Mesothelial cell of epicardium (in vitro differentiated cells): ENCODE measurements around the gene CCL27. TPM values are rescaled to one million over a fixed set of nuclear protein-coding genes. Genes with fewer than 3 reads are reported as not detected.

ENCODE experiments used
- DNase-seq, 2 experiments: peaks; one replicate each; pipeline ENCODE4 v3.0.0; 2021; ENCODE audit warnings: low spot score in 2 of 2; ENCODE audit not compliant: unreplicated experiment in 2 of 2
- H3K27ac Mint-ChIP-seq: 2 replicates; pipeline ENCODE4 v1.8.0; 2021; ENCODE audit warnings: mixed read lengths
- H3K27me3 Mint-ChIP-seq: 2 replicates; pipeline ENCODE4 v1.8.0; 2021; ENCODE audit warnings: low read depth, mixed read lengths
- H3K36me3 Mint-ChIP-seq: 2 replicates; pipeline ENCODE4 v1.8.0; 2021; ENCODE audit warnings: mixed read lengths
- H3K4me1 Mint-ChIP-seq: 2 replicates; pipeline ENCODE4 v1.8.0; 2021; ENCODE audit warnings: mixed read lengths
- H3K4me3 Mint-ChIP-seq: 2 replicates; pipeline ENCODE4 v1.8.0; 2021; ENCODE audit warnings: mild to moderate bottlenecking, moderate library complexity, mixed read lengths
- H3K9me3 Mint-ChIP-seq: 2 replicates; pipeline ENCODE4 v1.8.0; 2021; ENCODE audit warnings: mixed read lengths
- total RNA-seq: library from RNA; stranded (reverse); gene quantifications from 3 replicates; pipeline ENCODE4 v1.2.1, GENCODE V29; 2021
- TF ChIP-seq, protein P1 (sequence below): fragments of 200-600 bp; sonication (generic); IDR thresholded peaks from one replicate; pipeline ENCODE4 v1.5.0; 2021; ENCODE audit warnings: antibody characterized with exemption; ENCODE audit not compliant: unreplicated experiment

Gene CCL27
- total RNA-seq, 1 donor from 2014 or later, result not detected

DNA sequence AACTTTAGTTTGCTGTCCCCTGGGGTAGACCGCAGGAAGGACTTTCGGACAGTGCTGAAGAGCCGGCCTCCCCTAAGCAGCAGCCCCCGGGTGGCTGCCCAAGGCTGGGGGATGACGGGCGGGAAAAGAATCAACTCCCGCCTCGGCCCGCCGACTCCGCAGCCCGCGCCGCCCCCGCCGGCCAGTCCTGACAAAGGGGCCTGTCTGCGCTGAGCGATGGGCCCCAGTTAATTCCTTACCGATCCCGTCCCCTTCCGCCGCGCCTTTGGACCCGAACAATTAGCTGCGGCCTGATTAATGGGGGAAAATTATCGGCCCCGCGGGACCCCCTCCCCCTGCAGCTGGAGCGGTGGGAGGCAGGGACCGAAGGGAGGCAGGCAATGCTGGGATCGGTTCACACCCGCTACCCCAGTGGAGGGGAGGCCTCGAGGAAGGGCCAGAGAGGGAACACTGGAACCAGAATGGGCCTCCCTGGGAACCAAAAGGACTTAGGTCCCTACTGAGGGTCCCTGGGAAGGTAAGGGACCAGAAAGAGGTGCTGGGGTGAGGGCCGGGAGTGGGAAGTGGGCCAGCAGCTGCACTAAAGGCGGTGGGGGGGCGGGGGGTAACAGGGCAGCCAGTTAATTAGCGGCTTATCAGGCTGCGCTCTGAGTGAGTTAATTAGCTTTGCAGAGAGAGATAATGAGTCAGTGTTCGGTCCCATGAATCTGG, 37.8 kb downstream of the CCL27 start:
- Mint-ChIP-seq H3K27ac (no peak overlapping the region), H3K9me3 (no peaks in the 10 kb centered on the region), H3K36me3 (no peaks in the 10 kb centered on the region), H3K4me3 (no peak overlapping the region), H3K27me3 (peaks cover 75% of the 10 kb centered on the region), H3K4me1 (peaks cover 18% of the 10 kb centered on the region)
- TF ChIP-seq, protein P1, sequence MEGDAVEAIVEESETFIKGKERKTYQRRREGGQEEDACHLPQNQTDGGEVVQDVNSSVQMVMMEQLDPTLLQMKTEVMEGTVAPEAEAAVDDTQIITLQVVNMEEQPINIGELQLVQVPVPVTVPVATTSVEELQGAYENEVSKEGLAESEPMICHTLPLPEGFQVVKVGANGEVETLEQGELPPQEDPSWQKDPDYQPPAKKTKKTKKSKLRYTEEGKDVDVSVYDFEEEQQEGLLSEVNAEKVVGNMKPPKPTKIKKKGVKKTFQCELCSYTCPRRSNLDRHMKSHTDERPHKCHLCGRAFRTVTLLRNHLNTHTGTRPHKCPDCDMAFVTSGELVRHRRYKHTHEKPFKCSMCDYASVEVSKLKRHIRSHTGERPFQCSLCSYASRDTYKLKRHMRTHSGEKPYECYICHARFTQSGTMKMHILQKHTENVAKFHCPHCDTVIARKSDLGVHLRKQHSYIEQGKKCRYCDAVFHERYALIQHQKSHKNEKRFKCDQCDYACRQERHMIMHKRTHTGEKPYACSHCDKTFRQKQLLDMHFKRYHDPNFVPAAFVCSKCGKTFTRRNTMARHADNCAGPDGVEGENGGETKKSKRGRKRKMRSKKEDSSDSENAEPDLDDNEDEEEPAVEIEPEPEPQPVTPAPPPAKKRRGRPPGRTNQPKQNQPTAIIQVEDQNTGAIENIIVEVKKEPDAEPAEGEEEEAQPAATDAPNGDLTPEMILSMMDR, result no peak
- no peak for DNase-seq

DNA sequence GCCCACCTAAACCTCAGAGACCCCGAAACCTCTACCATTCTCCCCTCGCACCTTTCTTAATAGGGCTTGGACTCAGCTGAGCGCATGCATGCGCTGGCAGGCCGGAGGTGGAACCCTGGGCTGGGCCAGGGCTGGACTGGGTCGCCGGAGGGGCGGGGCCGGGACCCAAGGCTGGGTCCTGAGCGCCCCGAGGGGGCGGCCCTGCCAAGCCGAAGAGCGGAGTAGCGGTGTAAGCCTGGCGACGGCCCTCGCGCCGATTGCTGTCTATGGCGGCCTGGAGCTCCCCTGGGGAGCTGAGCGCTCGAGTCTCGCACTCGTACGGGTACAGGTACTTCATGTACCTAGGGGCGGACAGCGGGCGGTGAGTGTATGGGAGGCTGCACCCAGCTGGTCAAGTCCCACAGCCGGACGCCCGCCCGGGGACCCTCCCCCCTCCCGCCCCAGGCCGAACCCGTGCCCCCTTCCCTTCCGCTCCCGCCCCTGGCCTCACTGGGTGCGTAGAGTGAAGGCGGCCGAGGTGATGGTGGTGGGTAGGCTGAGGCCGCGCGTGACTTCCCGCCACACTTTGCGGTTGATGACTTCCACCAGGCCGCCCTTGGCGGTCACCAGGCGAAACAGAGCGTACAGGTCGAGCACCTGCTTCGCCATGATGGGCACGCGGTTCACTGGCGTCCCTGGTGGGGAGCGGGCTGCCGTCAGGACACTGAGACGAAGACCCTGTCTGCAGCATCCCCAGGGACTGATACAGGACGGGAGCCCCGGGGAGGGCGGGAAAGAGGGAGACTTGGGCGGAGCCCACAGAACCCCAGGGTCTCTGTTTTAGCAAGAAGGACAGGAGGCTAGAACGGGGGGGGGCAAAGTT, 38.9 kb downstream of the CCL27 start:
- no peaks in the 10 kb centered on the region for H3K9me3 Mint-ChIP-seq
- H3K36me3 Mint-ChIP-seq, result no peaks in the 10 kb centered on the region
- DNase-seq, result no peak
- TF ChIP-seq, protein P1, result no peak
- peaks cover 20% of the 10 kb centered on the region for H3K4me1 Mint-ChIP-seq
- H3K27me3 Mint-ChIP-seq, result peaks cover 68% of the 10 kb centered on the region
- H3K27ac Mint-ChIP-seq, result no peak overlapping the region
- no peak overlapping the region for H3K4me3 Mint-ChIP-seq

DNA sequence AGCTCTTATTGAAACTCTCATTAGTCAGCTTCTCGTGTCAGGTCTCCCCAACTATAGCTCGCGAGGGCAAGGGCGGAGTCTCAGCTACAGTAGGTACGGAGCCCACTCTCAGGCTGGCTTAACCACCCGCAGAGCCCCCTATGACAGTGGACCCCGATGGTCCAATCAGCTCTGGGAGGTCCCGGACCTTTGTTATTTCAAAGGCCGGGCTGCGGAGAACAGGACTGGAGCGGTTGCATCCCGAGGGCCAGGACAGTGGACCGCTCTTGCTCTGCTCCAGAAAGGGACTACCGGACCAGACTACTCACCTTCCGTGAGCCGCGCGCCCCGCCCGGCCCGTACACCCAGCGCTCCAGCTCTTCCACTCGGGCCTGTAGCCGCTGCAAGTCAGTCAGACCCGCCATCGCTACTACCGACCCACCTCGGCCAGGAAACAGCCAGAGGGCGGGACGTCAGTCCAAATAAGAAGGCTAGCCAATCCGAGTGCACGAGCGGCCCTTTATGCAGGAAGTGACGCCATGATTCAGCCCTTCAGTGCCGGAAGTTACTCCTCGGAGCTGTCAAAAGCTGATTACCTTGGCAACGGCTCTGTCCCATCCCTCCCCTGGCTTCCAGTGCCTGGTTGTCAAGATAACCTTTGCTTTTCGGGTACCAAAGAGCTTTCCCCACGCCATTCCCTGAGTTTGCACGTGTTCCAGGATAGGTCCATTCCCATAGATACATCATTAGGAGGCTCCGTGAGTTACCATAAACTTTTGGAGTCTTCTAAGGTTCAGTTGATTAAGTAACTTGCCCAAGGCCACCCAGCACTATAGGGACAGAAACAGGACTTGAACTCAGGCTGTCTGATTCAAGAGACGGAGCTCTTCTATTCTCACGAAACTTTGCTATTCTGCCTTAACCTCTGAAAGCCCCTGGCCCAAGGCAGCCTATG, 42.1 kb downstream of the CCL27 start, which contains the start of gene DCTN3:
Gene DCTN3 (minus strand): TSS at position 435 of the 934 bp plus-strand sequence. CDS start 31 bp downstream, at position 404.
- Mint-ChIP-seq H3K27me3 (peaks cover 35% of the 10 kb centered on the region), H3K4me1 (peaks cover 14% of the 10 kb centered on the region), H3K36me3 (peaks cover 8% of the 10 kb centered on the region), H3K4me3 (peak within 1 kb of the TSS; percentile 89), H3K9me3 (no peaks in the 10 kb centered on the region), H3K27ac (peak within 1 kb of the TSS; percentile 78)
- peak; percentile 76 to 82 for DNase-seq
- TF ChIP-seq, protein P1, result no peak

DNA sequence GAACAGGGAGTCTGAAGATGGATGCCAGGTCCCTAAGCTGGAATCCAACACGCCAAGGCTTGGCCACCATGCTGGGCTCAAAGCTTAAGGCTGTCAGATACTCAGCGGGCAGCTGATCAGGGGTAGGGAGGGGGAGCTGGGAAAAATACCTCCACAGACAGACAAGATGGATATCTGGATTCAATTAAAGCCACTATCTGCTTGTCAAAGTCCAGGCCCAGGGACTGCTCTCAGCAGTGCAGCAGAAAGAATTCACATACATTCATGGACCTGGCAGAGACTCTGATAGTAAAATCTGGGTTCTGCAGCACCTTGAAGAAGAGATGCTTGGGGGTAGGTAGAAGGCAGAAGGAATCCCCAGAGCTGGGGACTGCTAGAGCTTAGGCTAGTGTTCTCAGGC, 47.3 kb downstream of the CCL27 start:
- H3K4me3 Mint-ChIP-seq, result no peak overlapping the region

More for the DNA sequence above, 47.3 kb downstream of the CCL27 start:
- TF ChIP-seq, protein P1, result no peak
- H3K27me3 Mint-ChIP-seq, result no peaks in the 10 kb centered on the region
- peaks cover 11% of the 10 kb centered on the region for H3K36me3 Mint-ChIP-seq
- no peak overlapping the region for H3K27ac Mint-ChIP-seq
- H3K9me3 Mint-ChIP-seq, result no peaks in the 10 kb centered on the region
- DNase-seq, result no peak
- H3K4me1 Mint-ChIP-seq, result peaks cover 35% of the 10 kb centered on the region
